ENCODE results near the gene UBR2.

Gene UBR2

GRCh38 chr6:42714098-42714761, 150.4 kb downstream of the UBR2 start:
- H3K9ac ChIP-seq (ENCODE audit: low read length in 5 of 5), result no peak overlapping the region
- peaks cover 2 to 15% (median 11%) of the 10 kb centered on the region in 5 donors for H3K9me3 ChIP-seq (ENCODE audit: control insufficient read depth in 5 of 5, low read length in 5 of 5)
- no peaks in the 10 kb centered on the region for H3K4me1 ChIP-seq (ENCODE audit: control insufficient read depth in 5 of 5, insufficient read depth in 5 of 5, low read length in 5 of 5)
- no peak overlapping the region for H3K4me3 ChIP-seq (ENCODE audit: low read depth in 1 of 5, low read length in 5 of 5)
- H3K27ac ChIP-seq (ENCODE audit: low read depth, low read length), result no peak overlapping the region
- H3K36me3 ChIP-seq (ENCODE audit: control insufficient read depth in 5 of 5, insufficient read depth in 5 of 5, low read length in 5 of 5), result no peaks in the 10 kb centered on the region
- no peaks in the 10 kb centered on the region for H3K27me3 ChIP-seq (ENCODE audit: control insufficient read depth in 5 of 5, insufficient read depth in 4 of 5, low read length in 5 of 5)

GRCh38 chr6:42715871-42716270, 152.0 kb downstream of the UBR2 start:
- Histone ChIP-seq H3K4me3 (ENCODE audit: low read depth in 1 of 5, low read length in 5 of 5) (no peak overlapping the region), H3K27ac (ENCODE audit: low read depth, low read length) (no peak overlapping the region), H3K9me3 (ENCODE audit: control insufficient read depth in 5 of 5, low read length in 5 of 5) (peaks cover 2 to 15% (median 11%) of the 10 kb centered on the region in 5 donors), H3K9ac (ENCODE audit: low read length in 5 of 5) (no peak overlapping the region), H3K27me3 (ENCODE audit: control insufficient read depth in 5 of 5, insufficient read depth in 4 of 5, low read length in 5 of 5) (no peaks in the 10 kb centered on the region), H3K4me1 (ENCODE audit: control insufficient read depth in 5 of 5, insufficient read depth in 5 of 5, low read length in 5 of 5) (no peaks in the 10 kb centered on the region), H3K36me3 (ENCODE audit: control insufficient read depth in 5 of 5, insufficient read depth in 5 of 5, low read length in 5 of 5) (no peaks in the 10 kb centered on the region)

- no peaks in the 10 kb centered on the region for H3K36me3 ChIP-seq (ENCODE audit: control insufficient read depth in 5 of 5, insufficient read depth in 5 of 5, low read length in 5 of 5)
- H3K27me3 ChIP-seq (ENCODE audit: control insufficient read depth in 5 of 5, insufficient read depth in 4 of 5, low read length in 5 of 5), result peaks cover 0 to 3% (median 0%) of the 10 kb centered on the region in 5 donors
- peaks cover 0 to under 1% (median 0%) of the 10 kb centered on the region in 5 donors for H3K4me1 ChIP-seq (ENCODE audit: control insufficient read depth in 5 of 5, insufficient read depth in 5 of 5, low read length in 5 of 5)
- H3K27ac ChIP-seq (ENCODE audit: low read depth, low read length), result no peak overlapping the region
- no peak overlapping the region for H3K9ac ChIP-seq (ENCODE audit: low read length in 5 of 5)
- H3K9me3 ChIP-seq (ENCODE audit: control insufficient read depth in 5 of 5, low read length in 5 of 5), result no peaks in the 10 kb centered on the region
- H3K4me3 ChIP-seq (ENCODE audit: low read depth in 1 of 5, low read length in 5 of 5), result no peak overlapping the region
These were observed 156.9 kb downstream of the UBR2 start for GRCh38 chr6:42720739-42721138.

- Histone ChIP-seq H3K4me1 (ENCODE audit: control insufficient read depth in 5 of 5, insufficient read depth in 5 of 5, low read length in 5 of 5) (peaks cover 2 to 17% (median 15%) of the 10 kb centered on the region in 5 donors), H3K9ac (ENCODE audit: low read length in 5 of 5) (no peak within 1 kb of the TSS), H3K4me3 (ENCODE audit: low read depth in 1 of 5, low read length in 5 of 5) (no peak within 1 kb of the TSS), H3K27ac (ENCODE audit: low read depth, low read length) (no peak within 1 kb of the TSS), H3K9me3 (ENCODE audit: control insufficient read depth in 5 of 5, low read length in 5 of 5) (no peaks in the 10 kb centered on the region), H3K36me3 (ENCODE audit: control insufficient read depth in 5 of 5, insufficient read depth in 5 of 5, low read length in 5 of 5) (no peaks in the 10 kb centered on the region), H3K27me3 (ENCODE audit: control insufficient read depth in 5 of 5, insufficient read depth in 4 of 5, low read length in 5 of 5) (peaks cover 0 to 3% (median 0%) of the 10 kb centered on the region in 5 donors)
These were observed 158.7 kb downstream of the UBR2 start, which contains the start of gene PRPH2 for GRCh38 chr6:42722497-42722896. Gene PRPH2 (minus strand): TSS chr6:42722597. CDS start chr6:42722334, 263 bp downstream.

GRCh38 chr6:42724825-42725224, 161.0 kb downstream of the UBR2 start:
- no peak overlapping the region for H3K9ac ChIP-seq (ENCODE audit: low read length in 5 of 5)
- H3K27me3 ChIP-seq (ENCODE audit: control insufficient read depth in 5 of 5, insufficient read depth in 4 of 5, low read length in 5 of 5), result peaks cover 0 to 3% (median 0%) of the 10 kb centered on the region in 5 donors
- H3K36me3 ChIP-seq (ENCODE audit: control insufficient read depth in 5 of 5, insufficient read depth in 5 of 5, low read length in 5 of 5), result no peaks in the 10 kb centered on the region
- no peak overlapping the region for H3K4me3 ChIP-seq (ENCODE audit: low read depth in 1 of 5, low read length in 5 of 5)
- H3K4me1 ChIP-seq (ENCODE audit: control insufficient read depth in 5 of 5, insufficient read depth in 5 of 5, low read length in 5 of 5), result peaks cover 2 to 18% (median 15%) of the 10 kb centered on the region in 5 donors
- no peak overlapping the region for H3K27ac ChIP-seq (ENCODE audit: low read depth, low read length)
- H3K9me3 ChIP-seq (ENCODE audit: control insufficient read depth in 5 of 5, low read length in 5 of 5), result no peaks in the 10 kb centered on the region

- peak overlapping the region in 1 of 5 donors; percentile 64 for H3K9ac ChIP-seq (ENCODE audit: low read length in 5 of 5)
- peak overlapping the region; percentile 31 for H3K27ac ChIP-seq (ENCODE audit: low read depth, low read length)
- peaks cover 0 to 3% (median 0%) of the 10 kb centered on the region in 5 donors for H3K27me3 ChIP-seq (ENCODE audit: control insufficient read depth in 5 of 5, insufficient read depth in 4 of 5, low read length in 5 of 5)
- no peaks in the 10 kb centered on the region for H3K36me3 ChIP-seq (ENCODE audit: control insufficient read depth in 5 of 5, insufficient read depth in 5 of 5, low read length in 5 of 5)
- H3K9me3 ChIP-seq (ENCODE audit: control insufficient read depth in 5 of 5, low read length in 5 of 5), result no peaks in the 10 kb centered on the region
- H3K4me1 ChIP-seq (ENCODE audit: control insufficient read depth in 5 of 5, insufficient read depth in 5 of 5, low read length in 5 of 5), result peaks cover 2 to 18% (median 15%) of the 10 kb centered on the region in 5 donors
- H3K4me3 ChIP-seq (ENCODE audit: low read depth in 1 of 5, low read length in 5 of 5), result peak overlapping the region in 3 of 5 donors; percentile 69 to 84 (median 75)
These were observed 162.2 kb downstream of the UBR2 start for GRCh38 chr6:42726026-42726425.

- no peaks in the 10 kb centered on the region for H3K36me3 ChIP-seq (ENCODE audit: control insufficient read depth in 5 of 5, insufficient read depth in 5 of 5, low read length in 5 of 5)
- H3K9me3 ChIP-seq (ENCODE audit: control insufficient read depth in 5 of 5, low read length in 5 of 5), result no peaks in the 10 kb centered on the region
- peak overlapping the region; percentile 69 to 84 (median 75) for H3K4me3 ChIP-seq (ENCODE audit: low read depth in 1 of 5, low read length in 5 of 5)
- peak overlapping the region; percentile 6 to 77 (median 64) for H3K9ac ChIP-seq (ENCODE audit: low read length in 5 of 5)
- H3K27me3 ChIP-seq (ENCODE audit: control insufficient read depth in 5 of 5, insufficient read depth in 4 of 5, low read length in 5 of 5), result peaks cover 0 to 1% (median 0%) of the 10 kb centered on the region in 5 donors
- peak overlapping the region; percentile 31 for H3K27ac ChIP-seq (ENCODE audit: low read depth, low read length)
- H3K4me1 ChIP-seq (ENCODE audit: control insufficient read depth in 5 of 5, insufficient read depth in 5 of 5, low read length in 5 of 5), result peaks cover 2 to 18% (median 15%) of the 10 kb centered on the region in 5 donors
These were observed 162.8 kb downstream of the UBR2 start for GRCh38 chr6:42726485-42727086.

- Histone ChIP-seq H3K27me3 (ENCODE audit: control insufficient read depth in 5 of 5, insufficient read depth in 4 of 5, low read length in 5 of 5) (no peaks in the 10 kb centered on the region), H3K9me3 (ENCODE audit: control insufficient read depth in 5 of 5, low read length in 5 of 5) (no peaks in the 10 kb centered on the region), H3K9ac (ENCODE audit: low read length in 5 of 5) (peak overlapping the region in 4 of 5 donors; percentile 59 to 77 (median 65)), H3K4me1 (ENCODE audit: control insufficient read depth in 5 of 5, insufficient read depth in 5 of 5, low read length in 5 of 5) (peaks cover 2 to 18% (median 15%) of the 10 kb centered on the region in 5 donors), H3K4me3 (ENCODE audit: low read depth in 1 of 5, low read length in 5 of 5) (peak overlapping the region; percentile 69 to 84 (median 75)), H3K27ac (ENCODE audit: low read depth, low read length) (peak overlapping the region; percentile 5), H3K36me3 (ENCODE audit: control insufficient read depth in 5 of 5, insufficient read depth in 5 of 5, low read length in 5 of 5) (no peaks in the 10 kb centered on the region)
These were observed 163.3 kb downstream of the UBR2 start for GRCh38 chr6:42727087-42727611.

- Histone ChIP-seq H3K27ac (ENCODE audit: low read depth, low read length) (no peak overlapping the region), H3K4me1 (ENCODE audit: control insufficient read depth in 5 of 5, insufficient read depth in 5 of 5, low read length in 5 of 5) (peaks cover 2 to 18% (median 15%) of the 10 kb centered on the region in 5 donors), H3K27me3 (ENCODE audit: control insufficient read depth in 5 of 5, insufficient read depth in 4 of 5, low read length in 5 of 5) (no peaks in the 10 kb centered on the region), H3K9ac (ENCODE audit: low read length in 5 of 5) (peak overlapping the region in 2 of 5 donors; percentile 59 to 77), H3K36me3 (ENCODE audit: control insufficient read depth in 5 of 5, insufficient read depth in 5 of 5, low read length in 5 of 5) (no peaks in the 10 kb centered on the region), H3K4me3 (ENCODE audit: low read depth in 1 of 5, low read length in 5 of 5) (peak overlapping the region in 3 of 5 donors; percentile 69 to 75 (median 69)), H3K9me3 (ENCODE audit: control insufficient read depth in 5 of 5, low read length in 5 of 5) (no peaks in the 10 kb centered on the region)
These were observed 163.8 kb downstream of the UBR2 start for GRCh38 chr6:42727627-42728026.

GRCh38 chr6:42729731-42730130, 165.9 kb downstream of the UBR2 start:
- Histone ChIP-seq H3K27ac (ENCODE audit: low read depth, low read length) (no peak overlapping the region), H3K4me1 (ENCODE audit: control insufficient read depth in 5 of 5, insufficient read depth in 5 of 5, low read length in 5 of 5) (peaks cover 2 to 18% (median 15%) of the 10 kb centered on the region in 5 donors), H3K9ac (ENCODE audit: low read length in 5 of 5) (no peak overlapping the region), H3K27me3 (ENCODE audit: control insufficient read depth in 5 of 5, insufficient read depth in 4 of 5, low read length in 5 of 5) (no peaks in the 10 kb centered on the region), H3K36me3 (ENCODE audit: control insufficient read depth in 5 of 5, insufficient read depth in 5 of 5, low read length in 5 of 5) (no peaks in the 10 kb centered on the region), H3K9me3 (ENCODE audit: control insufficient read depth in 5 of 5, low read length in 5 of 5) (no peaks in the 10 kb centered on the region), H3K4me3 (ENCODE audit: low read depth in 1 of 5, low read length in 5 of 5) (no peak overlapping the region)
